NCI-H526 treated with DMSO at 0.1 percent for 48 hours (cell line): ENCODE data around the gene PIEZO2.
A peak's percentile ranks its signal among the peaks of the same experiment; 100 is the strongest.
"Not testable (repeated sequence)": the region's sequence is repeated elsewhere in the genome, so short reads cannot be mapped to it uniquely, and the experiment has no call there.

ENCODE experiments used
- DNase-seq: peaks from one replicate; lab custom pipeline; 2025; lab: John Stamatoyannopoulos, UW

The PIEZO2 gene

GRCh38 chr18:10679557-10680270, 469.7 kb downstream of the PIEZO2 start:
- no peak for DNase-seq

- no peak for DNase-seq
Observed at GRCh38 chr18:10671441-10671840, 477.9 kb downstream of the PIEZO2 start.

- no peak for DNase-seq
Observed at GRCh38 chr18:10670856-10671255, 478.5 kb downstream of the PIEZO2 start.

GRCh38 chr18:10669441-10670100, 479.8 kb downstream of the PIEZO2 start:
- DNase-seq = no peak

- DNase-seq = no peak
Observed at GRCh38 chr18:10663750-10664149, 485.6 kb downstream of the PIEZO2 start.

GRCh38 chr18:10661317-10661716, 488.1 kb downstream of the PIEZO2 start:
- no peak for DNase-seq

GRCh38 chr18:10660179-10660884, 489.0 kb downstream of the PIEZO2 start:
- DNase-seq = peak; percentile 6

GRCh38 chr18:10659594-10659993, 489.8 kb downstream of the PIEZO2 start:
- DNase-seq = no peak

GRCh38 chr18:10659000-10659399, 490.4 kb downstream of the PIEZO2 start:
- DNase-seq = no peak

GRCh38 chr18:10644003-10644402, 505.4 kb downstream of the PIEZO2 start:
- DNase-seq = not testable (repeated sequence)

GRCh38 chr18:10642915-10643524, 506.3 kb downstream of the PIEZO2 start:
- not testable (repeated sequence) for DNase-seq

GRCh38 chr18:10638539-10638885, 510.9 kb downstream of the PIEZO2 start:
- not testable (repeated sequence) for DNase-seq

- DNase-seq = not testable (repeated sequence)
Observed at GRCh38 chr18:10637858-10638538, 511.4 kb downstream of the PIEZO2 start.

GRCh38 chr18:10629076-10629475, 520.3 kb downstream of the PIEZO2 start:
- DNase-seq = not testable (repeated sequence)

GRCh38 chr18:10626606-10627213, 522.7 kb downstream of the PIEZO2 start:
- DNase-seq = not testable (repeated sequence)

- not testable (repeated sequence) for DNase-seq
Observed at GRCh38 chr18:10623606-10624005, 525.8 kb downstream of the PIEZO2 start.

GRCh38 chr18:10622982-10623381, 526.4 kb downstream of the PIEZO2 start:
- DNase-seq = not testable (repeated sequence)

GRCh38 chr18:10620670-10621329, 528.6 kb downstream of the PIEZO2 start:
- DNase-seq = not testable (repeated sequence)
